ENCODE data around the gene NARS2.

Gene NARS2

GRCh38 chr11:78403781-78404180, 170.9 kb downstream of the NARS2 start:
- DNase-seq, result no peak

DNA sequence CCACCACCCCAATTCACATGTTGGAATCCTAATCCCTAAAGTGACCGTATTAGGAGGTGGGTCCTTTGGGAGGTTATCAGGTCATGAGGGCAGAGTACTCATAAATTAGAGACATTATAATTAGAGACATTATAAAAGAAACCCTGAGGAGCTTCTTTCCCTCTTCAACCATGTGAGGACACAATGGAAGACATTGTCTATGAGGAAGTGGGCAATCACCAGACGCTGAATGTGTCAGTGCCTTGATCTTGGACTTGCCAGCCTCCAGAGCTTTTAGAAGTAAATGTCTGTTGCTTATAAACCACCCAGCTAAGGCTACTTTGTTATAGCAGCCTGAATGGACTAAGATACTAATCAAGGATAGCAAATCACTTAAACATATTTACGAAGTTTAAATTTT, 171.8 kb downstream of the NARS2 start:
- no peak for DNase-seq

GRCh38 chr11:78400702-78401101, 174.0 kb downstream of the NARS2 start:
- DNase-seq, result no peak

DNA sequence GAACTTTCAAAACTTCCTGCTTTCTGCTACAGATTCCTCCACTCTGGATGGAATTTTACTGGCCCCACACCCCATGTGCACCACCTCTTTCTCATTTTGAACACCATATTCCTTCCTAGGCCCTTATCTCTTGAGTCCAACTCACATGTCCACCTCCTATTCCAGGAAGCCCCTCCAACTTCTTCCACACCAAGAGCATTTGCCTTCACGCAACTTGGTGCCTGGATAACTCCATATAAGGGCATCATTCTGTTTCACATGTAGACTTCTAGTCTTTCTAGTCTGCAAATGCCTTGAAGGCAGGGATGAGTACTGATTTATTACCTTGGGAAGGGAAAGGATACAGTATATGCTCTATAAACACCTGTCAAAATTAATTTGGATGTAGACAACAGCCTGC, 174.5 kb downstream of the NARS2 start:
- no peak for DNase-seq

DNA sequence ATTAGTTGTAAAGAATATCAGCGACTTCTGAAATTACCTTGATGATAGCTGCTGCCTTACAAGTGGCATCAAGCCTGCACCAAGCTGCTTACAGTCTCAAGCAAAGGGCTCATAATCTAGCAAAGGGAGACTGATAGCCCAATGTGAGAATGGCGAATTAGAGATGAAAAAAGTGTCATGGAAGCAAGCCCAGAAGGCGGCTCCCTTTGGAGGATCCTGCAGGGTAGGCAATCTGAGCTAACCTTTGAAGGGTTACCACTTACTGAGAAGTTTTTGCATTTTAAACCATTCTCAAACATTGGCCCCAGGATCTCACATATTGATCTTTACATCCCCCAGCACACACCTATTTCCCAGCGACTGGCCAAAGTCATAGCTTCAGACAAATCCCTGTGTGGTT, 175.5 kb downstream of the NARS2 start:
- DNase-seq, result no peak

DNA sequence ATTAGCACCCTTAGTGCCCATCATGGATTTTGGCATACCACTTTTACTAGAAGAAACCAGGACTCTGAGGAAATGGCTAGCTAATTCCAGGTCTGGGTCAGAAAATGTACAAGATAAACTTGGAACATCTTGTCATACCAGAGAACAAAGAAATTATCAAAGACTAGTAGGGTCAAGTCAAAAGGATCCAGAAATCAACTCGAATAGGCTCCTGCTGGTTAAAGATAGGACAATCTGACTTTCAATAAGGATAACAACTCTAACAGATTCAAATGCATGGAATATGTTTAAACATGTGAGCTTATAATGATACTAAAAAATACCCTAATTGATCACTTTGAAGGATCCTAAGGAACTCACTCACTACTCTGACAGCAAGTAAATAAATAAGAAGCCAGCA, 175.9 kb downstream of the NARS2 start:
- no peak for DNase-seq

DNA sequence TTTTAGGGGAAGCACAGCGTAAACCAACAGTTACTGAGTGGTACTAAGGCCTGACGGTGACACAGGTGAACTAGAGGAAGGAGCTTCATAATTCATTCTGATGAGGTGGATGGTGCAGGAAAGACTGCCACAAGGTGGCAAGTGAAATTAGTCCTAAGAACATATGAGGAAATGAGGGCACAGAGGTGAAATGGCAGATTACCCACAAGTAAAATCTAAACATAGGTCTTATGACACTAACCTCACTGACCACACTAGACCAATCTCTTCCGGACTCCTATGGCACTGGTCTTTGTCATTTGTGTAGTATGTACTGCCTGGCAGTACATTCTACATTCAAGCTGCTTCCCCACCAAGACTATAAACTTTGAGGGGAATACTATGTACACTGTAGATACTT, 177.3 kb downstream of the NARS2 start:
- no peak for DNase-seq

GRCh38 chr11:78395597-78395996, 179.1 kb downstream of the NARS2 start:
- no peak for DNase-seq

DNA sequence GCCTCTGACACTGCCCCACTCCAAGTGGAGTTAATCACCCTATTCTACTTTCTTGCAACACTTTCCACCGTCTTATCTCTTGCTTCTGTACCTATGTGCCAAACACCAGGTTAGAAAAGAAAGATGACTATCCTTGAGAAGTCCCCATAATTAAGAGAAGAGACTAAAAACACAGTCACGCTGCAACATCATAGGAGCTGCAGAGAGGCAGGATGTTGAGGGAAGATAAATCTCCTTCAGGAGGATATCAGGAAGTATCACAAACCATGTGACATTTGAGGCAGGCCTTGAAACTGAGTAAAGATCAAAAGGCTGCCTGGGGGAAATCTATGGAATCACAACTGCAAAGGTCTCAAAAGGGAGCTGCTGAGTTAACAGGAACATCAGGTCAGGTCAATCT, 181.8 kb downstream of the NARS2 start:
- DNase-seq, result no peak

DNA sequence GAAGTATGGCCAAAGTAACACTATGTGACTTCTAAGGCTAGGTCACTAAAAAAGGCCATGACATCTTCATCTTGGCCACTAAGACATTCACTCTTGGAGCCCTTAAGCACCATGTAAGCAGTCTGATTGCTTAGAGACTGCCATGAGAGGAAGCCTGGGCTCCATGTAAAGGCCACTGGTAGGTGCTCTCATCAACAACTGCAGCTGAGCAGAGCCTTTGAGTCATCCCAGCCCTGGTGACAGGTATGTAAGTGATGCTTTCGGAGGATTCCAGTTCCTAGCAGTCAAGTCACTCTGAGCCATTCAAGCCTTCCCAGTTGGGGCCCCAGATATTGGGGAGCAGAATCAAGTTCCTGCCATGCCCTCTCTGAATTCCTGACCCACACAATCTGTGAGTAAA, 183.2 kb downstream of the NARS2 start:
- no peak for DNase-seq

DNA sequence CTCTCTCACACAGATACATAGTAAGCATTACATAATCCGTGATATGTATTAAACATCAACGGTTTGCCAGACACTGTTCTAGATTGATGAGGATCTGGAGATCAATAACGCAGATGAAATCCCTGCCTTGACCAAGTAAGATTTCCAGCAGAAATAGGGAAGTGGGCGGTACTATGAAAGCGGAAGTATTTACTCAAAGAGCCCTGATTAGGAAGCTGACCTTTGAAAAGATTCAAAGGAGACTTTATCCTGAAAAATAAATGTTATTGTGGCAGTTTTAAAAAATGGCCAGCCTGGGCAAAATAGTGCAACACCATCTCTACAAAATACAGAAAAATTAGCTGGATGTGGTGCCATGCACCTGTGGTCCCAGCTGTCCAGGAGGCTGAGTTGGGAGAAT, 183.9 kb downstream of the NARS2 start:
- DNase-seq, result no peak

GRCh38 chr11:78386215-78386941, 188.3 kb downstream of the NARS2 start:
- no peak for DNase-seq
